Measurements from ENCODE around the gene MPHOSPH6. TPM values are rescaled to one million over a fixed set of nuclear protein-coding genes. Genes with fewer than 3 reads are reported as not detected.

The MPHOSPH6 gene
- total and polyA plus RNA-seq, 2 of the 4 experiments (the other 2 are of a cell fraction): 5.4 to 15.5 TPM

DNA sequence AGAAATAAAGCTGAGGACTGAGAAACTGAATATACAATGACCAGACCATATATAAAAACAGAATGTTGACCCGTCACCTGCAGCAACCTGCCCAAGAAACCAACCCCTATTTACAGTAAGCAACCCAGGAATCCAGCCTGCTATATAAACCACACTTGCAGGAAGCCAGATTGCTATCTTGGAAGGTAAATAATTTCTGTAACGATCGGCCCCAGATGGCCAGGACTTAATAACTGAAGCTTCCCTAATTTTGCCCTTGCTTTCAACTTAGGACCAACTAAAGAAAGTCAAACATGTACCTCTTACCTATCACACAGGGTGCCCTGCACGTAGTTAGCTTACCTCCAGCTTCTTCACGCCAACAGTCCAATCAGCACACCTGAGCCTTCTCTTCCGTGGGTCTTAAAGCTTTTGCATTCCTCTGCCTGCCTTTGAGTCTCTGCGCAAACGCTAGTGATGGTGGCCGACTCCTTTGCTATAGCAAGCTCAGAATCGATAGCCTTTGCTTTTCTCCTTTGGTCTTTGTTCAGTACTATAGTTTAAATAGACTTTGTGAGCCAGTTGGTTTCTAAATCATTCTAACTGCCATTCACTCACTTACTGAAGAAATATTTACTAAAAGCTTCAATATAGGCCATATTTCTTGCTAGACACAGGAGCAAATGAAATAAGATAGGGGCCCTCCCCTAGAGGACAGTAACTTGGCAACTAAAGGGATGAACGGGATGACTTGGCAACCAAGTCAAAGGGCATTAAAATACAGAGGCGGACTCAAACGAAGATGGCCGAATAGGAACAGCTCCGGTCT, 31.3 kb downstream of the MPHOSPH6 start:
- no peak overlapping the region for H3K56ac ChIP-seq (ENCODE audit: extremely low read depth, insufficient read depth, low read length)
- no peaks in the 10 kb centered on the region for H3K27me3 ChIP-seq (ENCODE audit: control insufficient read depth, insufficient read depth, low read length)
- no peak overlapping the region for H3K4me3 ChIP-seq (ENCODE audit: insufficient read depth, low read depth, low read length)
- H2BK5ac ChIP-seq (ENCODE audit: low read depth, low read length, poor library complexity, severe bottlenecking): no peak overlapping the region
- H4K91ac ChIP-seq (ENCODE audit: insufficient read depth, low read depth, low read length): no peak overlapping the region
- no peak overlapping the region for H3K18ac ChIP-seq (ENCODE audit: low read depth, low read length)
- no peak overlapping the region for H4K8ac ChIP-seq (ENCODE audit: low read depth in 2 of 2, low read length in 2 of 2)
- H3K9ac ChIP-seq (ENCODE audit: low read depth, low read length): no peak overlapping the region
- H3K4me1 ChIP-seq (ENCODE audit: control insufficient read depth, insufficient read depth, low read length): peaks cover 1% of the 10 kb centered on the region; the same call in 1 of the 2 replicates
- in situ Hi-C loops (cut with MboI; ENCODE audit: low sequenced_read_pairs) (no loop called here), dilution Hi-C loops (cut with HindIII; ENCODE audit: low sequenced_read_pairs, unreplicated experiment) (no loop called here), intact Hi-C loops (cut with micrococcal nuclease) (no loop called here)
- CTCF ChIA-PET: no interaction called here
- no peaks in the 10 kb centered on the region for H3K9me1 ChIP-seq (ENCODE audit: insufficient read depth, low read length)
- H2AK5ac ChIP-seq (ENCODE audit: low read depth, low read length): no peak overlapping the region
- no TSS peak for BruUV-seq (replicated peaks)
- no peak overlapping the region for H3K27ac ChIP-seq (ENCODE audit: insufficient read depth, low read length)
- H4K5ac ChIP-seq (ENCODE audit: low read depth, low read length): no peak overlapping the region
- H3K9me3 ChIP-seq (ENCODE audit: control insufficient read depth, insufficient read depth, low read length): no peaks in the 10 kb centered on the region
- peaks cover 18% of the 10 kb centered on the region for H3K36me3 ChIP-seq (ENCODE audit: control insufficient read depth, insufficient read depth, low read length)
- no peak overlapping the region for H3K4ac ChIP-seq (ENCODE audit: low read depth, low read length)
- H2BK20ac ChIP-seq (ENCODE audit: low read depth, low read length): no peak overlapping the region
- no peak overlapping the region for H2AFZ ChIP-seq (replicated peaks; ENCODE audit: low read length, poor library complexity)
- no peaks in the 10 kb centered on the region for H3K79me1 ChIP-seq (ENCODE audit: low read depth in 1 of 2, low read length in 2 of 2)
- ATAC-seq (ENCODE audit: low read depth) (no peak), DNase-seq (no peak)
- H2BK15ac ChIP-seq (ENCODE audit: low read depth, low read length): no peak overlapping the region
- H2BK120ac ChIP-seq (ENCODE audit: low read depth, low read length): no peak overlapping the region
- 92% methylated on average over 6 of the region's 15 CpGs; no CpG with 5 or more reads in 1 of the 2 experiments for WGBS, 2 experiments (ENCODE audit: extremely low coverage in 2 of 2, insufficient read length in 1 of 2)
- POLR2A ChIA-PET (ENCODE audit: unreplicated experiment): no interaction called here
- TF ChIP-seq NFE2L2 (IDR thresholded peaks at IDR 0.05; ENCODE audit: low read depth, low read length) (no peak), POLR2A (IDR thresholded peaks at IDR 0.05; ENCODE audit: low read depth, low read length) (no peak), MXI1 (IDR thresholded peaks at IDR 0.05; ENCODE audit: borderline replicate concordance, low read depth, low read length) (no peak), CEBPB (IDR thresholded peaks at IDR 0.05; ENCODE audit: low read depth, low read length) (no peak)
- no peak overlapping the region for H3K23ac ChIP-seq (ENCODE audit: low read depth, low read length)
- no peak overlapping the region for H3K14ac ChIP-seq (replicated peaks; ENCODE audit: low read depth, low read length)
- no peak overlapping the region for H2AK9ac ChIP-seq (replicated peaks; ENCODE audit: low read depth, low read length, poor library complexity)
- H3K4me2 ChIP-seq (ENCODE audit: low read depth, low read length): no peak overlapping the region
- no peaks in the 10 kb centered on the region for H4K20me1 ChIP-seq (ENCODE audit: insufficient read depth, low read length)

All from IMR-90 (cell line).